ENCODE measurements around the gene ELOVL6. TPM values are rescaled to one million over a fixed set of nuclear protein-coding genes. Genes with fewer than 3 reads are reported as not detected.

The ELOVL6 gene
- total and polyA plus RNA-seq, 2 of the 4 experiments (the other 2 are of a cell fraction) = 17.9 to 19.0 TPM

- Histone ChIP-seq H2BK120ac (ENCODE audit: low read depth, low read length) (no peak overlapping the region), H3K9ac (ENCODE audit: low read depth, low read length) (no peak overlapping the region), H3K9me3 (ENCODE audit: control insufficient read depth, insufficient read depth, low read length) (no peaks in the 10 kb centered on the region), H4K5ac (ENCODE audit: low read depth, low read length) (no peak overlapping the region), H3K4me1 (ENCODE audit: control insufficient read depth, insufficient read depth, low read length) (peaks cover 3% of the 10 kb centered on the region; the same call in 1 of the 2 replicates), H2AK9ac (replicated peaks; ENCODE audit: low read depth, low read length, poor library complexity) (no peak overlapping the region), H3K18ac (ENCODE audit: low read depth, low read length) (no peak overlapping the region), H3K4ac (ENCODE audit: low read depth, low read length) (no peak overlapping the region), H2BK5ac (ENCODE audit: low read depth, low read length, poor library complexity, severe bottlenecking) (no peak overlapping the region), H3K9me1 (ENCODE audit: insufficient read depth, low read length) (peaks cover 5% of the 10 kb centered on the region; the same call in 1 of the 2 replicates), H2BK20ac (ENCODE audit: low read depth, low read length) (no peak overlapping the region), H3K27me3 (ENCODE audit: control insufficient read depth, insufficient read depth, low read length) (no peaks in the 10 kb centered on the region), H4K91ac (ENCODE audit: insufficient read depth, low read depth, low read length) (no peak overlapping the region), H3K14ac (replicated peaks; ENCODE audit: low read depth, low read length) (no peak overlapping the region), H3K27ac (ENCODE audit: insufficient read depth, low read length) (no peak overlapping the region), H3K79me1 (ENCODE audit: low read depth in 1 of 2, low read length in 2 of 2) (0 out of 4 replicates have a peak, but pooled peaks cover 0 to 3% of the 10 kb centered on the region in 2 experiments), H3K36me3 (ENCODE audit: control insufficient read depth, insufficient read depth, low read length) (no peaks in the 10 kb centered on the region), H4K20me1 (ENCODE audit: insufficient read depth, low read length) (no peaks in the 10 kb centered on the region), H3K56ac (ENCODE audit: extremely low read depth, insufficient read depth, low read length) (no peak overlapping the region), H4K8ac (ENCODE audit: low read depth in 2 of 2, low read length in 2 of 2) (no peak overlapping the region), H3K23ac (ENCODE audit: low read depth, low read length) (no peak overlapping the region), H2AFZ (replicated peaks; ENCODE audit: low read length, poor library complexity) (no peak overlapping the region), H2AK5ac (ENCODE audit: low read depth, low read length) (no peak overlapping the region; the same call in 1 of the 2 replicates), H3K4me3 (ENCODE audit: insufficient read depth, low read depth, low read length) (no peak overlapping the region), H3K4me2 (ENCODE audit: low read depth, low read length) (no peak overlapping the region), H2BK15ac (ENCODE audit: low read depth, low read length) (no peak overlapping the region)
- intact Hi-C loops (cut with micrococcal nuclease) (no loop called here), in situ Hi-C loops (cut with MboI; ENCODE audit: low sequenced_read_pairs) (no loop called here), dilution Hi-C loops (cut with HindIII; ENCODE audit: low sequenced_read_pairs, unreplicated experiment) (no loop called here)
- 100% methylated on average over 1 of the region's 5 CpGs; no CpG with 5 or more reads in 1 of the 2 experiments for WGBS, 2 experiments (ENCODE audit: extremely low coverage in 2 of 2, insufficient read length in 1 of 2)
- CTCF ChIA-PET = no interaction called here
- ATAC-seq (ENCODE audit: low read depth) = no peak
- POLR2A ChIA-PET (ENCODE audit: unreplicated experiment) = interaction anchor here (0.6 kb wide), 1 partner anchor 11 kb away, joined by 5 read pairs; no protein-coding TSS in a partner anchor
- no peak for TF ChIP-seq RFX5 (IDR thresholded peaks at IDR 0.05; ENCODE audit: low read depth, low read length)
- no peak for TF ChIP-seq SMC3 (IDR thresholded peaks at IDR 0.05; ENCODE audit: low read depth, low read length)
- no peak for TF ChIP-seq ELK1 (IDR thresholded peaks at IDR 0.05; ENCODE audit: borderline replicate concordance, low read depth, low read length)
- no peak for TF ChIP-seq MAZ (IDR thresholded peaks at IDR 0.05; ENCODE audit: borderline replicate concordance, low read depth, low read length)
- no peak for TF ChIP-seq FOS (IDR thresholded peaks at IDR 0.05; ENCODE audit: low read depth, low read length)
- no peak for TF ChIP-seq MXI1 (IDR thresholded peaks at IDR 0.05; ENCODE audit: borderline replicate concordance, low read depth, low read length)
- TF ChIP-seq CTCF (conservative IDR thresholded peaks at IDR 0.05; ENCODE audit: low read depth, low read length) = no peak
- no peak for TF ChIP-seq NFE2L2 (IDR thresholded peaks at IDR 0.05; ENCODE audit: low read depth, low read length)
- TF ChIP-seq CHD1 (IDR thresholded peaks at IDR 0.05; ENCODE audit: low read depth, low read length) = no peak
- TF ChIP-seq RCOR1 (IDR thresholded peaks at IDR 0.05; ENCODE audit: insufficient replicate concordance, low read length) = no peak
- TF ChIP-seq MAFK (IDR thresholded peaks at IDR 0.05; ENCODE audit: low read depth, low read length) = no peak
- TF ChIP-seq CEBPB (IDR thresholded peaks at IDR 0.05; ENCODE audit: low read depth, low read length) = no peak
- no peak for TF ChIP-seq USF2 (IDR thresholded peaks at IDR 0.05; ENCODE audit: low read depth, low read length)
- BruUV-seq (replicated peaks) = no TSS peak
- no peak for DNase-seq
Measured at GRCh38 chr4:110062166-110062565, 136.2 kb downstream of the ELOVL6 start.
